K562 treated with DMSO at 1 percent for 4 hours (cell line): ENCODE results near the gene FANCD2. TPM values are rescaled to one million over a fixed set of nuclear protein-coding genes. Genes with fewer than 3 reads are reported as not detected.

ENCODE experiments used
- total RNA-seq: library from RNA; unstranded; fragments of 300-600 nt; gene quantifications from 2 replicates; pipeline ENCODE4 v1.2.3, GENCODE V29; 2022; ENCODE audit not compliant: insufficient read depth

Gene FANCD2
- total RNA-seq: 43.5 and 64.5 TPM in 2 replicates

DNA sequence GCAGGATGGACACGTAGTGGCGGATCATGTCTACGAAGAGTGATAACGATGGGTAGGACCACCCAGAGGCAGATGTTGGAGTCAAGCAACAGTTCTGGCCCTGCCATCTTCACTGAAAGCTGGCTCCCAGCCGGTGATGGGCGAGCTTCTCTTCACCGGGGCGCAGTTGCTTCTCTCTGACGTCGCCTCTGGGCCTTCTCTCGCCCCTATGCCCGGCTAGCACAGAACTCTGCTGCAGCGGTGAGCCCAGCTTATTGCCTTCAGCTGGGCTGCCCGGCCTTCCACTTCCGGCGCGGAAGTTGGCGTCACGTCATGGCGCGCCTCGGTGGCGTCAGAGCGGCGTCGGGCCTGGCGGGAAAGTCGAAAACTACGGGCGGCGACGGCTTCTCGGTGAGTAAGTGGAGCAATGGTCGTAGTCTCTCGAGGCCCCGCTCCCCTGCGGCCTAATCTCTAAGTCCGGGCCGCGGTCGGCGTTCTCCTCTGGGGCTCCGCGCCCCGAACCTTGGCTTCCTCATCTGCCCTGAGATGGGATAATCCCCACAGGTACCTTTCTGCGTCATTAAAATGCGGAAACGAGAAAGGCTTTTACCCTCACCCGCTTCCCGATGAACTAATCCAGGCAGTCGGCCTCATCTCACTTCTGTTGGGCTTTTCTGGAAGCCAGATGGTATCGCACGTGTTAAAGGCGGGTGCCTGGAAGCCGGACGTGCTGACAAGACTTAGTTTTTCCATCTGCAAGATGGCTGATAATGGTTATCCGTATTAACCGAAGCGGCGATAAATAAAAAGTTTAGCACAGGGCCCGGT is at the start of gene FANCD2:
FANCD2 (plus strand) TSS at position 354 of the 807 bp plus-strand sequence. CDS start 2,221 bp downstream, outside the sequence.

GRCh38 chr3:10108091-10108490 is 81.9 kb downstream of the FANCD2 start, which contains the start of gene FANCD2OS:
FANCD2OS (minus strand) TSS chr3:10108255; CDS start chr3:10104774, 3,481 bp downstream.

GRCh38 chr3:10115326-10116137 is 89.3 kb downstream of the FANCD2 start, which contains the start of gene BRK1:
BRK1 (plus strand) TSS chr3:10115675; CDS start chr3:10115702, 27 bp downstream.

Other genes with a start within 250 kb of the FANCD2 start
- 121 and 126 TPM in 2 replicates for gene TADA3, start 234.0 kb upstream of the FANCD2 start, total RNA-seq
- gene ARPC4, start 233.4 kb upstream of the FANCD2 start, total RNA-seq: 31.4 and 43.3 TPM in 2 replicates
- gene TTLL3, start 216.2 kb upstream of the FANCD2 start, total RNA-seq: 36.4 and 73.2 TPM in 2 replicates
- 58.7 and 68.6 TPM in 2 replicates for gene RPUSD3, start 182.4 kb upstream of the FANCD2 start, total RNA-seq
- gene CIDEC, start 146.2 kb upstream of the FANCD2 start, total RNA-seq: not detected in 2 replicates
- 45.5 and 55.9 TPM in 2 replicates for gene JAGN1, start 135.8 kb upstream of the FANCD2 start, total RNA-seq
- 0.47 and 0.73 TPM in 2 replicates for gene IL17RE, start 123.6 kb upstream of the FANCD2 start, total RNA-seq
- gene IL17RC, start 109.3 kb upstream of the FANCD2 start, total RNA-seq: 25.2 and 30.3 TPM in 2 replicates
- 14.9 and 18.3 TPM in 2 replicates for gene CRELD1, start 92.6 kb upstream of the FANCD2 start, total RNA-seq
- 2.0 and 2.2 TPM in 2 replicates for gene PRRT3, start 74.0 kb upstream of the FANCD2 start, total RNA-seq
- gene EMC3, start 39.6 kb upstream of the FANCD2 start, total RNA-seq: 35.7 and 39.9 TPM in 2 replicates
- not detected in 2 replicates for gene FANCD2OS, start 81.8 kb downstream of the FANCD2 start, total RNA-seq
- gene BRK1, start 89.2 kb downstream of the FANCD2 start, total RNA-seq: 234 and 242 TPM in 2 replicates
- 81.1 and 91.2 TPM in 2 replicates for gene VHL, start 115.3 kb downstream of the FANCD2 start, total RNA-seq
- 4.3 and 6.0 TPM in 2 replicates for gene IRAK2, start 138.5 kb downstream of the FANCD2 start, total RNA-seq
- gene TATDN2, start 222.0 kb downstream of the FANCD2 start, total RNA-seq: 19.7 and 24.1 TPM in 2 replicates